ENCODE data around the gene PDE2A.

DNA sequence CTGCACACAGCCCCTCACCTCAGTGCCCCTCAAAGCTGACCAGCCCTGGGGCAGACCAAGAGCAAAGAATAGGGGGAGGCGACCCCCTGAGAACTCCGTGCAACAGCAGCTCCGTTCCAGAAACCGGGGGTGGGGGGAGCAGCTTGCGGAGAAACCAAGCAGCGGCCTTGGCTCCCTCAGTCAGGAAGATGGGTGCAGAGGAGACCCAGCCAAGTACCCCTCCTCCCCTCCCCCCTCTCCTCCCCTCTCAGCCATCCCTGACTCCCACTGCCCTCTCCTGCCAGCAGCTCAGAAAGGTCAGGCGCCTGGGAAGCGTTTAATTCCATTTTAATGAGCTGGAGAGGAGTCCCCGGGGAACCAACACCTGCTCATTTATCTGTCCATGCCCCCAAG, 78.9 kb downstream of the PDE2A start:
- TF ChIP-seq NR2C2 (IDR thresholded peaks at IDR 0.05; ENCODE audit: borderline replicate concordance, control insufficient read depth, insufficient read length, low read depth) (no peak), FOXM1 (IDR thresholded peaks at IDR 0.05; ENCODE audit: low read depth, low read length) (no peak), MXI1 (IDR thresholded peaks at IDR 0.05; ENCODE audit: low read depth, low read length) (no peak), POLR2A (IDR thresholded peaks at IDR 0.05; ENCODE audit: low read depth, low read length) (no peak), CBFB (IDR thresholded peaks at IDR 0.05; ENCODE audit: low read depth) (no peak), PAX5 (IDR thresholded peaks at IDR 0.05; ENCODE audit: borderline replicate concordance, low read depth, low read length) (no peak), NR2F1 (conservative IDR thresholded peaks at IDR 0.05) (no peak), RCOR1 (conservative IDR thresholded peaks at IDR 0.05; ENCODE audit: low read depth, low read length) (no peak), SUPT20H (IDR thresholded peaks at IDR 0.05; ENCODE audit: borderline replicate concordance, control insufficient read depth, low read depth, low read length) (no peak), EZH2 (IDR thresholded peaks at IDR 0.05; ENCODE audit: borderline replicate concordance, control insufficient read depth, low read depth, low read length) (no peak)
- TF ChIP-seq, protein P1, sequence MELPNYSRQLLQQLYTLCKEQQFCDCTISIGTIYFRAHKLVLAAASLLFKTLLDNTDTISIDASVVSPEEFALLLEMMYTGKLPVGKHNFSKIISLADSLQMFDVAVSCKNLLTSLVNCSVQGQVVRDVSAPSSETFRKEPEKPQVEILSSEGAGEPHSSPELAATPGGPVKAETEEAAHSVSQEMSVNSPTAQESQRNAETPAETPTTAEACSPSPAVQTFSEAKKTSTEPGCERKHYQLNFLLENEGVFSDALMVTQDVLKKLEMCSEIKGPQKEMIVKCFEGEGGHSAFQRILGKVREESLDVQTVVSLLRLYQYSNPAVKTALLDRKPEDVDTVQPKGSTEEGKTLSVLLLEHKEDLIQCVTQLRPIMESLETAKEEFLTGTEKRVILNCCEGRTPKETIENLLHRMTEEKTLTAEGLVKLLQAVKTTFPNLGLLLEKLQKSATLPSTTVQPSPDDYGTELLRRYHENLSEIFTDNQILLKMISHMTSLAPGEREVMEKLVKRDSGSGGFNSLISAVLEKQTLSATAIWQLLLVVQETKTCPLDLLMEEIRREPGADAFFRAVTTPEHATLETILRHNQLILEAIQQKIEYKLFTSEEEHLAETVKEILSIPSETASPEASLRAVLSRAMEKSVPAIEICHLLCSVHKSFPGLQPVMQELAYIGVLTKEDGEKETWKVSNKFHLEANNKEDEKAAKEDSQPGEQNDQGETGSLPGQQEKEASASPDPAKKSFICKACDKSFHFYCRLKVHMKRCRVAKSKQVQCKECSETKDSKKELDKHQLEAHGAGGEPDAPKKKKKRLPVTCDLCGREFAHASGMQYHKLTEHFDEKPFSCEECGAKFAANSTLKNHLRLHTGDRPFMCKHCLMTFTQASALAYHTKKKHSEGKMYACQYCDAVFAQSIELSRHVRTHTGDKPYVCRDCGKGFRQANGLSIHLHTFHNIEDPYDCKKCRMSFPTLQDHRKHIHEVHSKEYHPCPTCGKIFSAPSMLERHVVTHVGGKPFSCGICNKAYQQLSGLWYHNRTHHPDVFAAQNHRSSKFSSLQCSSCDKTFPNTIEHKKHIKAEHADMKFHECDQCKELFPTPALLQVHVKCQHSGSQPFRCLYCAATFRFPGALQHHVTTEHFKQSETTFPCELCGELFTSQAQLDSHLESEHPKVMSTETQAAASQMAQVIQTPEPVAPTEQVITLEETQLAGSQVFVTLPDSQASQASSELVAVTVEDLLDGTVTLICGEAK (IDR thresholded peaks at IDR 0.05; ENCODE audit: borderline replicate concordance) = no peak
- TF ChIP-seq, protein P2, sequence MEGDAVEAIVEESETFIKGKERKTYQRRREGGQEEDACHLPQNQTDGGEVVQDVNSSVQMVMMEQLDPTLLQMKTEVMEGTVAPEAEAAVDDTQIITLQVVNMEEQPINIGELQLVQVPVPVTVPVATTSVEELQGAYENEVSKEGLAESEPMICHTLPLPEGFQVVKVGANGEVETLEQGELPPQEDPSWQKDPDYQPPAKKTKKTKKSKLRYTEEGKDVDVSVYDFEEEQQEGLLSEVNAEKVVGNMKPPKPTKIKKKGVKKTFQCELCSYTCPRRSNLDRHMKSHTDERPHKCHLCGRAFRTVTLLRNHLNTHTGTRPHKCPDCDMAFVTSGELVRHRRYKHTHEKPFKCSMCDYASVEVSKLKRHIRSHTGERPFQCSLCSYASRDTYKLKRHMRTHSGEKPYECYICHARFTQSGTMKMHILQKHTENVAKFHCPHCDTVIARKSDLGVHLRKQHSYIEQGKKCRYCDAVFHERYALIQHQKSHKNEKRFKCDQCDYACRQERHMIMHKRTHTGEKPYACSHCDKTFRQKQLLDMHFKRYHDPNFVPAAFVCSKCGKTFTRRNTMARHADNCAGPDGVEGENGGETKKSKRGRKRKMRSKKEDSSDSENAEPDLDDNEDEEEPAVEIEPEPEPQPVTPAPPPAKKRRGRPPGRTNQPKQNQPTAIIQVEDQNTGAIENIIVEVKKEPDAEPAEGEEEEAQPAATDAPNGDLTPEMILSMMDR (IDR thresholded peaks at IDR 0.05 in 2 of 3, conservative IDR thresholded peaks at IDR 0.05 in 1 of 3; ENCODE audit: control insufficient read depth in 2 of 3, extremely low read depth in 1 of 3, insufficient read depth in 1 of 3, low read depth in 3 of 3, low read length in 3 of 3) = no peak
- TF ChIP-seq, protein P3, sequence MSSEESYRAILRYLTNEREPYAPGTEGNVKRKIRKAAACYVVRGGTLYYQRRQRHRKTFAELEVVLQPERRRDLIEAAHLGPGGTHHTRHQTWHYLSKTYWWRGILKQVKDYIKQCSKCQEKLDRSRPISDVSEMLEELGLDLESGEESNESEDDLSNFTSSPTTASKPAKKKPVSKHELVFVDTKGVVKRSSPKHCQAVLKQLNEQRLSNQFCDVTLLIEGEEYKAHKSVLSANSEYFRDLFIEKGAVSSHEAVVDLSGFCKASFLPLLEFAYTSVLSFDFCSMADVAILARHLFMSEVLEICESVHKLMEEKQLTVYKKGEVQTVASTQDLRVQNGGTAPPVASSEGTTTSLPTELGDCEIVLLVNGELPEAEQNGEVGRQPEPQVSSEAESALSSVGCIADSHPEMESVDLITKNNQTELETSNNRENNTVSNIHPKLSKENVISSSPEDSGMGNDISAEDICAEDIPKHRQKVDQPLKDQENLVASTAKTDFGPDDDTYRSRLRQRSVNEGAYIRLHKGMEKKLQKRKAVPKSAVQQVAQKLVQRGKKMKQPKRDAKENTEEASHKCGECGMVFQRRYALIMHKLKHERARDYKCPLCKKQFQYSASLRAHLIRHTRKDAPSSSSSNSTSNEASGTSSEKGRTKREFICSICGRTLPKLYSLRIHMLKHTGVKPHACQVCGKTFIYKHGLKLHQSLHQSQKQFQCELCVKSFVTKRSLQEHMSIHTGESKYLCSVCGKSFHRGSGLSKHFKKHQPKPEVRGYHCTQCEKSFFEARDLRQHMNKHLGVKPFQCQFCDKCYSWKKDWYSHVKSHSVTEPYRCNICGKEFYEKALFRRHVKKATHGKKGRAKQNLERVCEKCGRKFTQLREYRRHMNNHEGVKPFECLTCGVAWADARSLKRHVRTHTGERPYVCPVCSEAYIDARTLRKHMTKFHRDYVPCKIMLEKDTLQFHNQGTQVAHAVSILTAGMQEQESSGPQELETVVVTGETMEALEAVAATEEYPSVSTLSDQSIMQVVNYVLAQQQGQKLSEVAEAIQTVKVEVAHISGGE (CRISPR knock-in tag; IDR thresholded peaks at IDR 0.05) = no peak
- TF ChIP-seq, protein P4, sequence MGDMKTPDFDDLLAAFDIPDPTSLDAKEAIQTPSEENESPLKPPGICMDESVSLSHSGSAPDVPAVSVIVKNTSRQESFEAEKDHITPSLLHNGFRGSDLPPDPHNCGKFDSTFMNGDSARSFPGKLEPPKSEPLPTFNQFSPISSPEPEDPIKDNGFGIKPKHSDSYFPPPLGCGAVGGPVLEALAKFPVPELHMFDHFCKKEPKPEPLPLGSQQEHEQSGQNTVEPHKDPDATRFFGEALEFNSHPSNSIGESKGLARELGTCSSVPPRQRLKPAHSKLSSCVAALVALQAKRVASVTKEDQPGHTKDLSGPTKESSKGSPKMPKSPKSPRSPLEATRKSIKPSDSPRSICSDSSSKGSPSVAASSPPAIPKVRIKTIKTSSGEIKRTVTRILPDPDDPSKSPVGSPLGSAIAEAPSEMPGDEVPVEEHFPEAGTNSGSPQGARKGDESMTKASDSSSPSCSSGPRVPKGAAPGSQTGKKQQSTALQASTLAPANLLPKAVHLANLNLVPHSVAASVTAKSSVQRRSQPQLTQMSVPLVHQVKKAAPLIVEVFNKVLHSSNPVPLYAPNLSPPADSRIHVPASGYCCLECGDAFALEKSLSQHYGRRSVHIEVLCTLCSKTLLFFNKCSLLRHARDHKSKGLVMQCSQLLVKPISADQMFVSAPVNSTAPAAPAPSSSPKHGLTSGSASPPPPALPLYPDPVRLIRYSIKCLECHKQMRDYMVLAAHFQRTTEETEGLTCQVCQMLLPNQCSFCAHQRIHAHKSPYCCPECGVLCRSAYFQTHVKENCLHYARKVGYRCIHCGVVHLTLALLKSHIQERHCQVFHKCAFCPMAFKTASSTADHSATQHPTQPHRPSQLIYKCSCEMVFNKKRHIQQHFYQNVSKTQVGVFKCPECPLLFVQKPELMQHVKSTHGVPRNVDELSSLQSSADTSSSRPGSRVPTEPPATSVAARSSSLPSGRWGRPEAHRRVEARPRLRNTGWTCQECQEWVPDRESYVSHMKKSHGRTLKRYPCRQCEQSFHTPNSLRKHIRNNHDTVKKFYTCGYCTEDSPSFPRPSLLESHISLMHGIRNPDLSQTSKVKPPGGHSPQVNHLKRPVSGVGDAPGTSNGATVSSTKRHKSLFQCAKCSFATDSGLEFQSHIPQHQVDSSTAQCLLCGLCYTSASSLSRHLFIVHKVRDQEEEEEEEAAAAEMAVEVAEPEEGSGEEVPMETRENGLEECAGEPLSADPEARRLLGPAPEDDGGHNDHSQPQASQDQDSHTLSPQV (IDR thresholded peaks at IDR 0.05) = no peak
